Trophoblast cell (in vitro differentiated cells and primary cell): ENCODE results near the gene CHML.

Experiments
- DNase-seq, 2 donors: peaks; one replicate each; pipeline ENCODE4 v3.0.0-alpha.2; 2016
- H2AFZ ChIP-seq: 2 replicates; pipeline ENCODE4 v1.6.1; 2013; ENCODE audit warnings: low read length, moderate library complexity, mild to moderate bottlenecking; ENCODE audit not compliant: insufficient read depth, poor library complexity
- H2AK5ac ChIP-seq: 2 replicates; pipeline ENCODE4 v1.6.1; 2013; ENCODE audit warnings: mild to moderate bottlenecking, low read length
- H2BK120ac ChIP-seq: 2 replicates; pipeline ENCODE4 v1.6.1; 2013; ENCODE audit warnings: low read length, mild to moderate bottlenecking, moderate library complexity; ENCODE audit not compliant: insufficient read depth, poor library complexity
- H2BK12ac ChIP-seq: 2 replicates; pipeline ENCODE4 v1.6.1; 2013; ENCODE audit warnings: mild to moderate bottlenecking, low read length, moderate library complexity
- H2BK5ac ChIP-seq: 2 replicates; pipeline ENCODE4 v1.6.1; 2013; ENCODE audit warnings: low read length, low read depth, moderate library complexity, mild to moderate bottlenecking; ENCODE audit not compliant: poor library complexity
- H3K14ac ChIP-seq: 2 replicates; pipeline ENCODE4 v1.6.1; 2013; ENCODE audit warnings: mild to moderate bottlenecking, low read length
- H3K18ac ChIP-seq: 2 replicates; pipeline ENCODE4 v1.6.1; 2013; ENCODE audit warnings: mild to moderate bottlenecking, low read length
- H3K23ac ChIP-seq: 2 replicates; pipeline ENCODE4 v1.6.1; 2013; ENCODE audit warnings: low read length
- H3K27ac ChIP-seq: 2 replicates; pipeline ENCODE4 v1.5.1; 2013; ENCODE audit warnings: low read depth, mild to moderate bottlenecking, inconsistent platforms, low read length, moderate library complexity
- H3K27me3 ChIP-seq: 2 replicates; pipeline ENCODE4 v1.6.1; 2013; ENCODE audit warnings: inconsistent platforms, mild to moderate bottlenecking, low read length, moderate library complexity; ENCODE audit not compliant: insufficient read depth
- H3K36me3 ChIP-seq, 2 experiments: 1 replicate in 1 of 2; 2 replicates in 1 of 2; pipeline ENCODE4 v1.6.1; 2013; ENCODE audit warnings: low read length in 2 of 2, mild to moderate bottlenecking in 2 of 2, moderate library complexity in 1 of 2; ENCODE audit not compliant: insufficient read depth in 2 of 2, control insufficient read depth in 1 of 2
- H3K4ac ChIP-seq: 2 replicates; pipeline ENCODE4 v1.6.1; 2013; ENCODE audit warnings: low read depth, mild to moderate bottlenecking, low read length, moderate library complexity
- H3K4me1 ChIP-seq, 2 experiments: 1 replicate in 1 of 2; 2 replicates in 1 of 2; pipeline ENCODE4 v1.6.1; 2013; ENCODE audit warnings: low read length in 2 of 2, mild to moderate bottlenecking in 2 of 2, moderate library complexity in 1 of 2; ENCODE audit not compliant: insufficient read depth in 2 of 2, control insufficient read depth in 1 of 2
- H3K4me2 ChIP-seq: 2 replicates; pipeline ENCODE4 v1.6.1; 2013; ENCODE audit warnings: inconsistent platforms, mild to moderate bottlenecking, low read length, moderate library complexity
- H3K4me3 ChIP-seq: 2 replicates; pipeline ENCODE4 v1.5.1; 2013; ENCODE audit warnings: mild to moderate bottlenecking, low read depth, low read length, inconsistent platforms
- H3K79me1 ChIP-seq: one replicate; pipeline ENCODE4 v1.6.1; 2013; ENCODE audit warnings: low read length
- H3K79me2 ChIP-seq: 2 replicates; pipeline ENCODE4 v1.6.1; 2013; ENCODE audit warnings: low read length, mild to moderate bottlenecking; ENCODE audit not compliant: control insufficient read depth, insufficient read depth, poor library complexity
- H3K9ac ChIP-seq: 2 replicates; pipeline ENCODE4 v1.6.1; 2013; ENCODE audit warnings: mild to moderate bottlenecking, low read length
- H3K9me3 ChIP-seq: 2 replicates; pipeline ENCODE4 v1.6.1; 2013; ENCODE audit warnings: low read depth, mild to moderate bottlenecking, control low read depth, inconsistent platforms, low read length; ENCODE audit not compliant: insufficient read depth
- H4K12ac ChIP-seq: 2 replicates; pipeline ENCODE4 v1.6.1; 2013; ENCODE audit warnings: low read depth, mild to moderate bottlenecking, low read length, moderate library complexity
- H4K8ac ChIP-seq: 2 replicates; pipeline ENCODE4 v1.6.1; 2013; ENCODE audit warnings: low read depth, mild to moderate bottlenecking, low read length, moderate library complexity
- H4K91ac ChIP-seq: one replicate; pipeline ENCODE4 v1.6.1; 2013; ENCODE audit warnings: low read depth, mild to moderate bottlenecking, low read length, moderate library complexity
- WGBS: extraction: QIAGEN DNeasy Blood & Tissue Kit; methylation state at CpG from one replicate; pipeline ENCODE4 v1.1.7; 2013; ENCODE audit warnings: missing lambda C conversion rate; ENCODE audit not compliant: insufficient read length, insufficient coverage; ENCODE audit errors: extremely low coverage; 5-methylcytosine and 5-hydroxymethylcytosine counted together

CHML gene

DNA sequence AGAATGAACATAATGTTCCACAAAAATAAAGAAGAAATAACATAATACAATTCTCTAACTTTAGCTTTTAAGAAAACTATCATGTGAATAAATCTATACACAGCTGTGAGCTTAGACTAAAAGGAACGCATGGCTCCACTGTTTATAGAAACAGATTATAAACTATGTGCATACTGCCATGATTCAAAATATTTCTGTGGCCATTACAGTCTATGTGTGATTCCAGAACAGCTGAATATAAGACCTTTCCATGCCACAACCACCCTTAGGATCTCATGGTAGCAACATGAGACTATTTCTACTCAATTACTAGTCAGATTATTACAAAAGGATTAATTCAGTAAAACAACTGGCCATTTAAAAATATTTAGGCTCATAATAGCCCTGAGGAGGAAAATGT lies 3.9 kb downstream of the CHML start:
- H3K27me3 ChIP-seq, result no peaks in the 10 kb centered on the region

GRCh38 chr1:241635556-241636152 lies 4.5 kb downstream of the CHML start:
- H3K23ac ChIP-seq, result no peak overlapping the region
- no peak overlapping the region for H4K12ac ChIP-seq
- peaks cover 9% of the 10 kb centered on the region for H3K79me2 ChIP-seq
- no peak overlapping the region for H3K9ac ChIP-seq
- H2BK120ac ChIP-seq, result no peak overlapping the region
- H2BK12ac ChIP-seq, result no peak overlapping the region
- H3K9me3 ChIP-seq, result no peaks in the 10 kb centered on the region
- H3K27me3 ChIP-seq, result no peaks in the 10 kb centered on the region
- H2BK5ac ChIP-seq, result no peak overlapping the region
- no peak overlapping the region for H3K4me3 ChIP-seq
- WGBS, result no CpG with 5 or more reads among the region's 4 CpGs
- H3K18ac ChIP-seq, result no peak overlapping the region
- no peak overlapping the region for H4K91ac ChIP-seq
- no peak overlapping the region for H4K8ac ChIP-seq
- no peak overlapping the region for H2AK5ac ChIP-seq
- peaks cover 0 to 5% of the 10 kb centered on the region in 2 experiments for H3K36me3 ChIP-seq
- H3K14ac ChIP-seq, result no peak overlapping the region
- H3K4ac ChIP-seq, result no peak overlapping the region
- peaks cover 9% of the 10 kb centered on the region for H3K79me1 ChIP-seq
- H3K4me2 ChIP-seq, result no peak overlapping the region
- no peak overlapping the region for H2AFZ ChIP-seq
- H3K4me1 ChIP-seq, result peaks cover 2 to 12% of the 10 kb centered on the region in 2 experiments
- H3K27ac ChIP-seq, result no peak overlapping the region
- DNase-seq, result no peak

More for the DNA sequence above, 3.9 kb downstream of the CHML start:
- Histone ChIP-seq H3K14ac (no peak overlapping the region), H2BK5ac (no peak overlapping the region), H4K12ac (no peak overlapping the region), H3K27ac (no peak overlapping the region), H3K79me1 (peaks cover 10% of the 10 kb centered on the region), H3K4me3 (no peak overlapping the region), H2BK12ac (no peak overlapping the region), H3K4ac (no peak overlapping the region), H3K9ac (no peak overlapping the region), H3K4me1 (peaks cover 2 to 15% of the 10 kb centered on the region in 2 experiments), H2BK120ac (no peak overlapping the region), H4K8ac (no peak overlapping the region), H3K79me2 (peaks cover 9% of the 10 kb centered on the region), H3K36me3 (peaks cover 0 to 5% of the 10 kb centered on the region in 2 experiments), H3K4me2 (no peak overlapping the region), H2AFZ (no peak overlapping the region), H3K23ac (no peak overlapping the region), H3K9me3 (peaks cover 2% of the 10 kb centered on the region), H2AK5ac (no peak overlapping the region), H4K91ac (no peak overlapping the region), H3K18ac (no peak overlapping the region)
- WGBS, result no CpG with 5 or more reads among the region's 1 CpG
- no peak for DNase-seq

GRCh38 chr1:241632987-241633386 lies 7.2 kb downstream of the CHML start:
- DNase-seq, result no peak
- Histone ChIP-seq H2BK12ac (no peak overlapping the region), H4K91ac (no peak overlapping the region), H3K27me3 (no peaks in the 10 kb centered on the region), H3K4ac (no peak overlapping the region), H3K79me2 (peaks cover under 1% of the 10 kb centered on the region), H2AFZ (no peak overlapping the region), H3K9ac (no peak overlapping the region), H3K18ac (no peak overlapping the region), H2BK120ac (no peak overlapping the region), H4K8ac (no peak overlapping the region), H3K14ac (no peak overlapping the region), H3K79me1 (no peaks in the 10 kb centered on the region), H3K4me1 (peaks cover 2 to 7% of the 10 kb centered on the region in 2 experiments), H3K27ac (no peak overlapping the region), H2BK5ac (no peak overlapping the region), H2AK5ac (no peak overlapping the region), H3K23ac (no peak overlapping the region), H3K4me3 (no peak overlapping the region), H3K36me3 (peaks cover 0 to 5% of the 10 kb centered on the region in 2 experiments), H3K4me2 (no peak overlapping the region), H3K9me3 (no peaks in the 10 kb centered on the region), H4K12ac (no peak overlapping the region)
- no CpG with 5 or more reads among the region's 3 CpGs for WGBS

DNA sequence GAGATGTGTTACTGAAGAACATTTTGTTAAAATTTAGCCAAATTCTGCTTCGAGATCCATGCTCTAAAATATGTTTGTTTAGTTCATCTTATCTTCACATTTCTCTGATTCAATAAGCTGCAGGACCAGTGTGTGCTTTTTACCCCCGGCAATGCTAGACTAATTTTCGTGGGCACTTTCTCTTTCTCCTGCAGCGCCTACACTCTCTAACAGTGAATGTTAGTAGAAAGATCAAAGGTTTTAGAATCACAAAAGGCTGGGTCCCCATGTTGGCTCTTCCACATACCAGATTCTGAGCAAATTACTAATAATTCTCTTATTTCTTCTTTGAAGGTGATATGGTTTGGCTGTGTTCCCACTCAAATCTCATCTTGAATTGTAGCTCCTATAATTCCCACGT lies 8.5 kb downstream of the CHML start:
- Histone ChIP-seq H3K36me3 (peaks cover 0 to 5% of the 10 kb centered on the region in 2 experiments), H3K27me3 (no peaks in the 10 kb centered on the region), H2BK120ac (no peak overlapping the region), H3K9ac (no peak overlapping the region), H4K8ac (no peak overlapping the region), H3K79me2 (no peaks in the 10 kb centered on the region), H3K27ac (no peak overlapping the region), H3K4me1 (peaks cover 0 to 2% of the 10 kb centered on the region in 2 experiments), H3K79me1 (no peaks in the 10 kb centered on the region), H3K4me2 (no peak overlapping the region), H4K91ac (no peak overlapping the region), H3K9me3 (no peaks in the 10 kb centered on the region), H2AK5ac (no peak overlapping the region), H4K12ac (no peak overlapping the region), H3K14ac (no peak overlapping the region), H3K18ac (no peak overlapping the region), H2AFZ (no peak overlapping the region), H3K23ac (no peak overlapping the region), H2BK12ac (no peak overlapping the region), H3K4ac (no peak overlapping the region), H2BK5ac (no peak overlapping the region), H3K4me3 (no peak overlapping the region)
- no peak for DNase-seq
- WGBS, result no CpG with 5 or more reads among the region's 5 CpGs
